NOMO-1 (cell line): ENCODE results near the gene DGKG.
A peak's percentile ranks its signal among the peaks of the same experiment; 100 is the strongest.

Experiments used
- DNase-seq, 2 experiments: peaks; one replicate each; lab custom pipeline; 2025; ENCODE audit not compliant: unreplicated experiment in 2 of 2; lab: John Stamatoyannopoulos, UW

DGKG gene

GRCh38 chr3:186247821-186248814, 113.9 kb downstream of the DGKG start:
- no peak for DNase-seq

GRCh38 chr3:186246941-186247340, 115.1 kb downstream of the DGKG start:
- DNase-seq: no peak

GRCh38 chr3:186244016-186244415, 118.0 kb downstream of the DGKG start:
- no peak for DNase-seq

GRCh38 chr3:186241910-186242821, 119.9 kb downstream of the DGKG start:
- peak; percentile 6 to 26 for DNase-seq

GRCh38 chr3:186239321-186239720, 122.7 kb downstream of the DGKG start:
- peak in 1 of 2 experiments; percentile 22 for DNase-seq

- DNase-seq: no peak
Measured at GRCh38 chr3:186237915-186238314, 124.1 kb downstream of the DGKG start.

GRCh38 chr3:186236357-186237020, 125.5 kb downstream of the DGKG start:
- DNase-seq: no peak

GRCh38 chr3:186235554-186235953, 126.5 kb downstream of the DGKG start:
- no peak for DNase-seq

GRCh38 chr3:186234152-186234551, 127.9 kb downstream of the DGKG start:
- no peak for DNase-seq

- no peak for DNase-seq
Measured at GRCh38 chr3:186226482-186226881, 135.6 kb downstream of the DGKG start.

- DNase-seq: no peak
Measured at GRCh38 chr3:186225603-186226002, 136.4 kb downstream of the DGKG start.

GRCh38 chr3:186224041-186224610, 137.9 kb downstream of the DGKG start:
- DNase-seq: no peak

- no peak for DNase-seq
Measured at GRCh38 chr3:186223476-186223875, 138.6 kb downstream of the DGKG start.

- DNase-seq: no peak
Measured at GRCh38 chr3:186221760-186222378, 140.2 kb downstream of the DGKG start.

- DNase-seq: no peak
Measured at GRCh38 chr3:186220911-186221645, 141.0 kb downstream of the DGKG start.

GRCh38 chr3:186220365-186220764, 141.7 kb downstream of the DGKG start:
- no peak for DNase-seq

- DNase-seq: no peak
Measured at GRCh38 chr3:186219211-186219638, 142.8 kb downstream of the DGKG start.

- DNase-seq: no peak
Measured at GRCh38 chr3:186218421-186218820, 143.6 kb downstream of the DGKG start.

- no peak for DNase-seq
Measured at GRCh38 chr3:186217820-186218164, 144.2 kb downstream of the DGKG start.
